Measurements from ENCODE around the gene TRPM3. TPM values are rescaled to one million over a fixed set of nuclear protein-coding genes. Genes with fewer than 3 reads are reported as not detected.

Gene TRPM3
- total RNA-seq, 6 experiments from 2014 or later, result 0.02 TPM; not detected in 5

- DNase-seq, result no peak
- TF ChIP-seq, protein P1, sequence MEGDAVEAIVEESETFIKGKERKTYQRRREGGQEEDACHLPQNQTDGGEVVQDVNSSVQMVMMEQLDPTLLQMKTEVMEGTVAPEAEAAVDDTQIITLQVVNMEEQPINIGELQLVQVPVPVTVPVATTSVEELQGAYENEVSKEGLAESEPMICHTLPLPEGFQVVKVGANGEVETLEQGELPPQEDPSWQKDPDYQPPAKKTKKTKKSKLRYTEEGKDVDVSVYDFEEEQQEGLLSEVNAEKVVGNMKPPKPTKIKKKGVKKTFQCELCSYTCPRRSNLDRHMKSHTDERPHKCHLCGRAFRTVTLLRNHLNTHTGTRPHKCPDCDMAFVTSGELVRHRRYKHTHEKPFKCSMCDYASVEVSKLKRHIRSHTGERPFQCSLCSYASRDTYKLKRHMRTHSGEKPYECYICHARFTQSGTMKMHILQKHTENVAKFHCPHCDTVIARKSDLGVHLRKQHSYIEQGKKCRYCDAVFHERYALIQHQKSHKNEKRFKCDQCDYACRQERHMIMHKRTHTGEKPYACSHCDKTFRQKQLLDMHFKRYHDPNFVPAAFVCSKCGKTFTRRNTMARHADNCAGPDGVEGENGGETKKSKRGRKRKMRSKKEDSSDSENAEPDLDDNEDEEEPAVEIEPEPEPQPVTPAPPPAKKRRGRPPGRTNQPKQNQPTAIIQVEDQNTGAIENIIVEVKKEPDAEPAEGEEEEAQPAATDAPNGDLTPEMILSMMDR (IDR thresholded peaks at IDR 0.05), result no peak
- Mint-ChIP-seq H3K36me3 (ENCODE audit: low read depth) (no peaks in the 10 kb centered on the region), H3K27me3 (ENCODE audit: insufficient read depth) (no peaks in the 10 kb centered on the region; the same call in 1 of the 2 replicates), H3K27ac (peak overlapping the region; percentile 60), H3K4me3 (peak overlapping the region; percentile 72), H3K4me1 (ENCODE audit: low read depth) (peaks cover 47% of the 10 kb centered on the region), H3K9me3 (no peaks in the 10 kb centered on the region)
These were observed 587.9 kb downstream of the TRPM3 start for GRCh38 chr9:70533492-70533891.

GRCh38 chr9:70532716-70533115, 588.7 kb downstream of the TRPM3 start:
- Mint-ChIP-seq H3K36me3 (ENCODE audit: low read depth) (no peaks in the 10 kb centered on the region), H3K4me1 (ENCODE audit: low read depth) (peaks cover 47% of the 10 kb centered on the region)
- TF ChIP-seq, protein P1 (IDR thresholded peaks at IDR 0.05), result no peak

GRCh38 chr9:70531311-70531710, 590.1 kb downstream of the TRPM3 start:
- TF ChIP-seq, protein P1 (IDR thresholded peaks at IDR 0.05), result no peak
- no peaks in the 10 kb centered on the region for H3K9me3 Mint-ChIP-seq
- H3K27me3 Mint-ChIP-seq (ENCODE audit: insufficient read depth), result no peaks in the 10 kb centered on the region; the same call in 1 of the 2 replicates
- DNase-seq, result no peak
- no peak overlapping the region for H3K4me3 Mint-ChIP-seq
- peaks cover 47% of the 10 kb centered on the region for H3K4me1 Mint-ChIP-seq (ENCODE audit: low read depth)
- H3K36me3 Mint-ChIP-seq (ENCODE audit: low read depth), result no peaks in the 10 kb centered on the region
- no peak overlapping the region for H3K27ac Mint-ChIP-seq

More at GRCh38 chr9:70532716-70533115, 588.7 kb downstream of the TRPM3 start:
- Mint-ChIP-seq H3K27ac (no peak overlapping the region), H3K9me3 (no peaks in the 10 kb centered on the region), H3K4me3 (no peak overlapping the region), H3K27me3 (ENCODE audit: insufficient read depth) (no peaks in the 10 kb centered on the region; the same call in 1 of the 2 replicates)
- no peak for DNase-seq

DNA sequence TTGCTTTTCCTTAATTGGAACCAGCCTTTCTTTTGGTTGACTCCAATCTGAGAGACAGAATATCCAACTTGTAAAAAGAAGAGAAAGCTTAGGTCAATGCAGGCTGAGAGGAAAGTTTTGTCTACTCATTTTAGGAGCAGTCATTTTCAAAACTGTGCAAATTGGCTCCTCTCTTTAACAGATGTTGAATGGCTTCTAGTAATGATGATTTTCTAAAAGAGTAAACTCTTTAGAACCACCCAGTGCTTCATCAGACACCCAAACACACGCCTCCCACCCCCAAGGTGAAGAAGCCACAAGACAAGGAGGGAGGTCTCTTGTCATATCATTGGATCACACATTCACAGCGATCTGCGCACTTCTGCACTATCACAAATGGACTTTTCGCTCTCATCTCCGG, 590.7 kb downstream of the TRPM3 start:
- TF ChIP-seq, protein P1 (IDR thresholded peaks at IDR 0.05), result no peak
- no peaks in the 10 kb centered on the region; the same call in 1 of the 2 replicates for H3K27me3 Mint-ChIP-seq (ENCODE audit: insufficient read depth)
- H3K36me3 Mint-ChIP-seq (ENCODE audit: low read depth), result no peaks in the 10 kb centered on the region
- H3K4me1 Mint-ChIP-seq (ENCODE audit: low read depth), result peaks cover 48% of the 10 kb centered on the region
- no peak overlapping the region for H3K27ac Mint-ChIP-seq
- no peaks in the 10 kb centered on the region for H3K9me3 Mint-ChIP-seq
- DNase-seq, result no peak
- no peak overlapping the region for H3K4me3 Mint-ChIP-seq

DNA sequence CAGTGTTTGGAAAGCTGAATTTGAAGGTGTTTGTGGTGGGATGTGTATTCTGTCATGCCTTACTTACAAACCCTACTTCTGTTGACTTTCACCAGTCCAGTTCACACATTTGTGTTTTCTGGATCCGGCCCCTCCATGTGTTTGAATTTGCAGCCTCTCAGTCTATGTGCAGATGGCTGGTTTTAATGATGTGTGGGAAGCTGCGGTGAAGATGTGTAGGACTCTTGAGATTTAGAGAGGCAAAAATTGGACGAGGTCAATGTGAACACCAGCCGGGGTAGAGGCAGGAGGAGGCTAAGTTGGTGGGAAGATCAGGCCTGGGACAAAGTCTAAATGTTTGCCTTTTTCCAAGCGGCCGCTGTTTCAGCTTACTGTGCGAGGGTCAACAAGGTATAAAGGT, 591.6 kb downstream of the TRPM3 start:
- no peak for DNase-seq
- H3K27ac Mint-ChIP-seq, result no peak overlapping the region
- H3K4me1 Mint-ChIP-seq (ENCODE audit: low read depth), result peaks cover 46% of the 10 kb centered on the region
- H3K4me3 Mint-ChIP-seq, result no peak overlapping the region
- H3K9me3 Mint-ChIP-seq, result peaks cover 8% of the 10 kb centered on the region
- no peaks in the 10 kb centered on the region for H3K27me3 Mint-ChIP-seq (ENCODE audit: insufficient read depth)
- TF ChIP-seq, protein P1 (IDR thresholded peaks at IDR 0.05), result no peak
- H3K36me3 Mint-ChIP-seq (ENCODE audit: low read depth), result peaks cover 7% of the 10 kb centered on the region

DNA sequence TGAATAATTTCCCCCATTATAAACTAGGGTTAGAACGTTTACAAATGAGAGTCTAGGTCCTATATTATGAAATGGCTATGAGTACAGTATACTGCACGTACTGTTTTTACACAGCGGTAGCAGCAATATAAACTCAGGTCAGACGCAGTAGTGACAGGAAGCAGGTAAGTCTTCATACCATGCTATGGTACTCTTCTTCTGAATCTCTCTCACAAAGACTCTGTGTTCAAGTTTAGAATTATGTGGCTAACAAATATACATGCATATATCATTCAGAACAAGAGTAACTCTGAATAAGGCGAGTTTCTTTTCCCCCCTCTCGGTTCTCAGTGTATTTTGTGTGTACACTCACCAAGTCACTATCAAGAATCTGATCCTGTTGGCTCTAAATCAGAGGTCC, 592.0 kb downstream of the TRPM3 start:
- Mint-ChIP-seq H3K4me1 (ENCODE audit: low read depth) (peaks cover 41% of the 10 kb centered on the region), H3K4me3 (no peak overlapping the region), H3K9me3 (peaks cover 11% of the 10 kb centered on the region), H3K36me3 (ENCODE audit: low read depth) (peaks cover 10% of the 10 kb centered on the region), H3K27ac (no peak overlapping the region), H3K27me3 (ENCODE audit: insufficient read depth) (no peaks in the 10 kb centered on the region)
- TF ChIP-seq, protein P1 (IDR thresholded peaks at IDR 0.05), result no peak
- DNase-seq, result no peak

Measured in HFFc6 (cell line).